HG03159 (cell line): ENCODE results near the gene EFCAB3.
"Not testable (repeated sequence)": the region's sequence is repeated elsewhere in the genome, so short reads cannot be mapped to it uniquely, and the experiment has no call there.

ENCODE experiments used
- ATAC-seq: cut with Tn5 transposase; IDR thresholded peaks from one replicate; pipeline ENCODE4 v1.9.1; 2021; ENCODE audit warnings: mild to moderate bottlenecking, moderate library complexity; ENCODE audit not compliant: unreplicated experiment

The EFCAB3 gene

GRCh38 chr17:62464422-62464821, 84.1 kb downstream of the EFCAB3 start:
- ATAC-seq: not testable (repeated sequence)

GRCh38 chr17:62465271-62465670, 84.9 kb downstream of the EFCAB3 start:
- not testable (repeated sequence) for ATAC-seq
